Dedifferentiated amniotic fluid mesenchymal stem cell (primary cell): ENCODE measurements around the gene PTPRB.

ENCODE experiments used
- DNase-seq: peaks from one replicate; pipeline ENCODE4 v3.0.0-alpha.2; 2016; ENCODE audit errors: extremely low spot score

The PTPRB gene

GRCh38 chr12:70643939-70644338 lies 6.7 kb upstream of the PTPRB start:
- no peak for DNase-seq

- DNase-seq: no peak
Observed at GRCh38 chr12:70641691-70642090, 4.5 kb upstream of the PTPRB start.

GRCh38 chr12:70640901-70641300 lies 3.7 kb upstream of the PTPRB start:
- no peak for DNase-seq

GRCh38 chr12:70639535-70639934 lies 2.3 kb upstream of the PTPRB start:
- no peak for DNase-seq

GRCh38 chr12:70638639-70639360 lies 1.6 kb upstream of the PTPRB start:
- no peak for DNase-seq

- DNase-seq: no peak
Observed at GRCh38 chr12:70635755-70636154, 1.5 kb downstream of the PTPRB start.

GRCh38 chr12:70628701-70629480 lies 8.3 kb downstream of the PTPRB start:
- DNase-seq: no peak

GRCh38 chr12:70627677-70628076 lies 9.6 kb downstream of the PTPRB start:
- no peak for DNase-seq

- DNase-seq: no peak
Observed at GRCh38 chr12:70626180-70626579, 11.0 kb downstream of the PTPRB start.

- DNase-seq: no peak
Observed at GRCh38 chr12:70619471-70620152, 17.6 kb downstream of the PTPRB start.

- DNase-seq: no peak
Observed at GRCh38 chr12:70618371-70618770, 18.9 kb downstream of the PTPRB start.

- no peak for DNase-seq
Observed at GRCh38 chr12:70617450-70617849, 19.8 kb downstream of the PTPRB start.

GRCh38 chr12:70615174-70615866 lies 21.9 kb downstream of the PTPRB start:
- DNase-seq: no peak

GRCh38 chr12:70609739-70610491 lies 27.3 kb downstream of the PTPRB start:
- DNase-seq: peak; percentile 17

GRCh38 chr12:70609203-70609602 lies 28.0 kb downstream of the PTPRB start:
- no peak for DNase-seq

GRCh38 chr12:70608184-70608583 lies 29.0 kb downstream of the PTPRB start:
- DNase-seq: no peak

GRCh38 chr12:70607107-70607506 lies 30.1 kb downstream of the PTPRB start:
- no peak for DNase-seq

- DNase-seq: no peak
Observed at GRCh38 chr12:70605976-70606375, 31.3 kb downstream of the PTPRB start.

- DNase-seq: no peak
Observed at GRCh38 chr12:70604662-70605061, 32.6 kb downstream of the PTPRB start.

GRCh38 chr12:70603044-70603443 lies 34.2 kb downstream of the PTPRB start:
- no peak for DNase-seq

GRCh38 chr12:70598467-70599193 lies 38.6 kb downstream of the PTPRB start:
- no peak for DNase-seq
